ENCODE measurements around the gene TOGARAM2. TPM values are rescaled to one million over a fixed set of nuclear protein-coding genes. Genes with fewer than 3 reads are reported as not detected.
"Not testable (repeated sequence)": the region's sequence is repeated elsewhere in the genome, so short reads cannot be mapped to it uniquely, and the experiment has no call there.

The TOGARAM2 gene
- total and polyA plus RNA-seq, 10 of the 15 experiments (the other 5 are each of a cell fraction or from before 2014, with no cell fraction given) = 0.01 to 0.06 (median 0.03) TPM; not detected in 7

GRCh38 chr2:28977176-28977875, 3.8 kb upstream of the TOGARAM2 start:
- CTCF ChIA-PET = interaction anchor here (1.2 kb wide), 1 partner anchor 155 kb away, joined by 3 read pairs; no protein-coding TSS in a partner anchor
- Histone ChIP-seq H4K20me1 (ENCODE audit: control insufficient read depth, insufficient read depth) (no peaks in the 10 kb centered on the region), H3K9ac (ENCODE audit: control insufficient read depth, insufficient read depth, low read length) (no peak overlapping the region), H2AFZ (ENCODE audit: control insufficient read depth, low read depth, low read length) (no peak overlapping the region), H3K4me1 (ENCODE audit: control insufficient read depth, insufficient read depth, low read length) (no peaks in the 10 kb centered on the region), H3K36me3 (ENCODE audit: control insufficient read depth in 2 of 2, insufficient read depth in 2 of 2, low read length in 1 of 2) (no peaks in the 10 kb centered on the region), H3K9me3 (replicated peaks; ENCODE audit: control insufficient read depth, insufficient read depth, low read length) (no peaks in the 10 kb centered on the region), H3K4me2 (ENCODE audit: control insufficient read depth, insufficient read depth) (no peak overlapping the region), H3K4me3 (no peak overlapping the region), H3K79me2 (ENCODE audit: control insufficient read depth, insufficient read depth, low read length) (no peaks in the 10 kb centered on the region), H3K27me3 (replicated peaks in 1 of 2; ENCODE audit: control insufficient read depth in 2 of 2, insufficient read depth in 2 of 2, low read length in 1 of 2) (no peaks in the 10 kb centered on the region; a peak in 1 of 4 replicates), H3K27ac (ENCODE audit: control insufficient read depth, insufficient read depth) (no peak overlapping the region)
- FAIRE-seq (no peak), ATAC-seq (no peak), DNase-seq (ENCODE audit: low read depth, low spot score) (no peak)
- in situ Hi-C loops (cut with MboI) = no loop called here
- 55% methylated on average over 10 of the region's 10 CpGs for WGBS (ENCODE audit: insufficient coverage, insufficient replicate concordance, low lambda C conversion rate, missing lambda C conversion rate)
- POLR2A ChIA-PET = no interaction called here
- intact Hi-C loops (cut with micrococcal nuclease; ENCODE audit: unreplicated experiment) = no loop called here
- BruUV-seq (replicated peaks) = no TSS peak
- SMC1A ChIA-PET (ENCODE audit: uncharacterized antibody, unreplicated experiment) = no interaction called here
- RAD21 ChIA-PET (ENCODE audit: unreplicated experiment) = no interaction called here
- TF ChIP-seq SIX5 (IDR thresholded peaks at IDR 0.05; ENCODE audit: low read depth, low read length, severe bottlenecking) = no peak
- TF ChIP-seq, protein P1, sequence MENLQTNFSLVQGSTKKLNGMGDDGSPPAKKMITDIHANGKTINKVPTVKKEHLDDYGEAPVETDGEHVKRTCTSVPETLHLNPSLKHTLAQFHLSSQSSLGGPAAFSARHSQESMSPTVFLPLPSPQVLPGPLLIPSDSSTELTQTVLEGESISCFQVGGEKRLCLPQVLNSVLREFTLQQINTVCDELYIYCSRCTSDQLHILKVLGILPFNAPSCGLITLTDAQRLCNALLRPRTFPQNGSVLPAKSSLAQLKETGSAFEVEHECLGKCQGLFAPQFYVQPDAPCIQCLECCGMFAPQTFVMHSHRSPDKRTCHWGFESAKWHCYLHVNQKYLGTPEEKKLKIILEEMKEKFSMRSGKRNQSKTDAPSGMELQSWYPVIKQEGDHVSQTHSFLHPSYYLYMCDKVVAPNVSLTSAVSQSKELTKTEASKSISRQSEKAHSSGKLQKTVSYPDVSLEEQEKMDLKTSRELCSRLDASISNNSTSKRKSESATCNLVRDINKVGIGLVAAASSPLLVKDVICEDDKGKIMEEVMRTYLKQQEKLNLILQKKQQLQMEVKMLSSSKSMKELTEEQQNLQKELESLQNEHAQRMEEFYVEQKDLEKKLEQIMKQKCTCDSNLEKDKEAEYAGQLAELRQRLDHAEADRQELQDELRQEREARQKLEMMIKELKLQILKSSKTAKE (IDR thresholded peaks at IDR 0.05; ENCODE audit: low read depth, poor library complexity, severe bottlenecking) = no peak
- no peak for TF ChIP-seq FOS (IDR thresholded peaks at IDR 0.05; ENCODE audit: borderline replicate concordance, extremely low read depth, insufficient read length)
- no peak for TF ChIP-seq RCOR1 (conservative IDR thresholded peaks at IDR 0.05; ENCODE audit: low read depth, low read length)
- no peak for TF ChIP-seq SREBF1 (IDR thresholded peaks at IDR 0.05; ENCODE audit: low read length)
- TF ChIP-seq WRNIP1 (IDR thresholded peaks at IDR 0.05; ENCODE audit: borderline replicate concordance, low read depth, low read length) = no peak
- no peak for TF ChIP-seq NFYB (IDR thresholded peaks at IDR 0.05; ENCODE audit: insufficient read depth, low read depth, low read length)
- TF ChIP-seq ZNF622 (IDR thresholded peaks at IDR 0.05) = no peak
- no peak for TF ChIP-seq RUNX3 (IDR thresholded peaks at IDR 0.05; ENCODE audit: low read length)
- no peak for TF ChIP-seq POLR2AphosphoS5 (IDR thresholded peaks at IDR 0.05; ENCODE audit: low read length)
- no peak for TF ChIP-seq MYB (IDR thresholded peaks at IDR 0.05; ENCODE audit: borderline replicate concordance, low read depth, low read length)
- no peak for TF ChIP-seq SP1 (IDR thresholded peaks at IDR 0.05; ENCODE audit: low read depth, low read length)
- TF ChIP-seq EGR1 (IDR thresholded peaks at IDR 0.05; ENCODE audit: borderline replicate concordance in 1 of 2, low read depth in 2 of 2, low read length in 2 of 2) = no peak
- TF ChIP-seq HDAC6 (IDR thresholded peaks at IDR 0.05; ENCODE audit: unreplicated experiment) = no peak
- no peak for TF ChIP-seq RB1 (IDR thresholded peaks at IDR 0.05; ENCODE audit: borderline replicate concordance)

DNA sequence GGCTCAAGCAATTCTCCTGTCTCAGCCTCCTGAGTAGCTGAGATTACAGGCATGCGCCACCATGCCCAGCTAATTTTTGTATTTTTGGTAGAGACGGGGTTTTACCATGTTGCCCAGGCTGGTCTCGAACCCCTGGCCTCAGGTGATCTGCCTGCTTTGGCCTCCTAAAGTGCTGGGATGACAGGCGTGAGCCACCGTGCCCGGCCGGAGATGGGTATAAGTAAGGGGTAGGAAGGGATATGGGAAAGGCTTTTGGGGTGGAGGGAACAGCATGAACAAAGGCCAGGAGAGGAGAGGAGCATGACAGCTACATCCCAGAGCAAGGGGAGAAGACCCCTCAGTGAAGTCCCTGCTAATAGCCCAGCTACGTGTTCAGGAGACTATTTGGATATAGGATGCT, 3.1 kb upstream of the TOGARAM2 start:
- H2AFZ ChIP-seq (ENCODE audit: control insufficient read depth, low read depth, low read length); H3K9me3 ChIP-seq (replicated peaks; ENCODE audit: control insufficient read depth, insufficient read depth, low read length); intact Hi-C loops (cut with micrococcal nuclease; ENCODE audit: unreplicated experiment); H3K27ac ChIP-seq (ENCODE audit: control insufficient read depth, insufficient read depth); H3K36me3 ChIP-seq (ENCODE audit: control insufficient read depth in 2 of 2, insufficient read depth in 2 of 2, low read length in 1 of 2); BruUV-seq (replicated peaks); H3K4me1 ChIP-seq (ENCODE audit: control insufficient read depth, insufficient read depth, low read length); DNase-seq (ENCODE audit: low read depth, low spot score); in situ Hi-C loops (cut with MboI); FAIRE-seq; RAD21 ChIA-PET (ENCODE audit: unreplicated experiment); H3K9ac ChIP-seq (ENCODE audit: control insufficient read depth, insufficient read depth, low read length); H3K27me3 ChIP-seq (replicated peaks in 1 of 2; ENCODE audit: control insufficient read depth in 2 of 2, insufficient read depth in 2 of 2, low read length in 1 of 2); SMC1A ChIA-PET (ENCODE audit: uncharacterized antibody, unreplicated experiment); H4K20me1 ChIP-seq (ENCODE audit: control insufficient read depth, insufficient read depth); H3K4me3 ChIP-seq; ATAC-seq; H3K79me2 ChIP-seq (ENCODE audit: control insufficient read depth, insufficient read depth, low read length); H3K4me2 ChIP-seq (ENCODE audit: control insufficient read depth, insufficient read depth); POLR2A ChIA-PET: not testable (repeated sequence)
- CTCF ChIA-PET = interaction anchor here (0.5 to 1.2 kb wide), 2 partner anchors 156 to 747 kb away, joined by 3 read pairs; no protein-coding TSS in a partner anchor
- WGBS (ENCODE audit: insufficient coverage, insufficient replicate concordance, low lambda C conversion rate, missing lambda C conversion rate) = 44% methylated on average over 8 of the region's 8 CpGs
